HG03159 (cell line): ENCODE measurements around the gene LUZP4.
"Not testable (repeated sequence)": the region's sequence is repeated elsewhere in the genome, so short reads cannot be mapped to it uniquely, and the experiment has no call there.

Experiments
- ATAC-seq: cut with Tn5 transposase; IDR thresholded peaks from one replicate; pipeline ENCODE4 v1.9.1; 2021; ENCODE audit warnings: mild to moderate bottlenecking, moderate library complexity; ENCODE audit not compliant: unreplicated experiment

Gene LUZP4

DNA sequence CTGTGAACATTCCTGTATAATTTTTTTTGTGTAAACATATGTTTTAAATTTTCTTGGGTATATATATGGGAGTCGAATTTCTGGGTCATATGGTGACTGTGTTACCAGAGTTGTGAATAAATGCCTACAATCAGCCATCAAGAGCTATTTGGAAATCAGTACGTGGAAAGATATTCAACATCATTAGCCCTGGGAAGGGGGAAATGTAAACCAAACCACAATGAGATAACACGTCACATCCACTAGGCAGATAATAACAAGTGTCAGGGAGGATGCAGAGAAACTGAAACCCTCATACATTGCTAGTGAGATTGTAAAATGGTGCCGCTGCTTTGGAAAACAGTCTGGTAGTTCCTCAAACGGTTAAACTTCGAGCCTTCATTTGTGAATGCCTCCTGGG is 43.9 kb downstream of the LUZP4 start:
- ATAC-seq: no peak

DNA sequence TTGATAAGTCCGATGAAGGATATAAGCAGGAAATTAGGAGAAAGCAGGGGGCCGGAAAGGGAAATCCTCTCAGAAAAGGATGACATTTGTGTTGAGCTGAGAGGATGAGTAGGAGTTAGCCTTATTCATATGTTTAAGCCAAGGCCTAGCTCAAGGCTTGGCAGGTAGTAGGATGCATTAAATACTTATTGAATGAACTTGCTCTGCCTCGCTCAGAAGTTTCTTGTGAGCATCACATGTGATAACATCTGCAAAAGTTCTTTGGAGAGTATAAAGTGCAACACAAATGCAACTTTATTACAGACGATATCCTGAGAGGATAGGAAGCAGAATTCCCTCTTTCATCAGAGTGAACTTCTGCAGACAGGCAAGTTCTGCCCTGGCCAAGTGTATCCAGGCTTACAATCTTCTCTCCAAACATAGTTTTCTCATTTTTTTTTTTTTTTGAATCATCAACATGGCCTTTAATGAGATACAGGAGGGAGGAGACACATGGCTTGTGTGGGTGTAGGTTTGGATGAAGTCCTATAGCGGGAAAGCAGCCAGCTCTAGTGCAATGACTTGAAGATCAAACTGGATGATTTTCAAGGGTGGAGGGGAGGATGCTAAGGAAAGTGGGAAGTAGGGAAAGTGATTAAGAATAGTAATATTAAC is 48.1 kb downstream of the LUZP4 start:
- ATAC-seq: no peak

DNA sequence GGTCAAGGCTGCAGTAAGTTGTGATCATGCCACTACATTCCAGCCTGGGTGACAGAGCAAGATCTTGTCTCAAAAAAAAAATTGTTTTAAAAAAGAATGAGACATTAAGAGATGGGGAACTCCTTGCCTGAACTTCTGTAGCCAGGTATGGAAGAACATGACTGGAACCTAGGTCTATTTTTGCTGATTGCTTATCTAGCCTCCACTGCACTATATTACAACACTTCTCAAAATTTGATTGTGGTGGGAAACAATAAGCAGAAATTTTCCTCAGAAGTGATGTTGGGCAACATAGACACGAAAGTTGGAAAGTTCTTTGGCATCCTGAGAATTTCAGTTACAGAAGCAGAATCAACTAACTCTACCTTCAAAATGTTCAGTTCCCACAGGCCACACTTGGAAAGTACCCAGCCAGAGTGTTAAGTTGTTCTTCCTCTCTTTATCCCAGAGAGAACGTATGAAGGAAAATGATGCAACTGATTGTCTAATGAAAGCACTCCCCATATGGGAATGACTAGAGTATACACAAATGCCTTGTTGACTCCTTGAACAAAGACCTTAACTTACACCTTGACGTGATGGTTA is 50.0 kb downstream of the LUZP4 start:
- ATAC-seq: no peak

DNA sequence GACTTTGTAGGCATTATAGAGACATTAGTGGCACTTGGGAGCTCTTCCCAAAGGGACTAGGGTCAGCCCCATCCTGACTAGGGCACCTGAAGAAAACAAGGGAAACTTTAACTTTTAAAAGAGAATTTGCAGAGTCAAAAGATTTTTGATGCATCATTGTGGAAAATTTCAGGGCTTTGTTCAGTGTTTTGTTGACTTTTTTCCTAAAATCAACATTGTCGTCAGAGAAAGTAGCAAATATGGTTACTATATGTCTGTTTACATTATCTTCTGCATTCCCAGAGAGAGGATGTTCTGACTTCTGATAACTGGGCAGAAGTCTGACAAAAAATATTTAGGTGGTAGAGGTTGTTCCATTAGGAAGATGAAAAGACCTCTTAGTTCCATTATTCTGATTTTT is 51.9 kb downstream of the LUZP4 start:
- no peak for ATAC-seq

DNA sequence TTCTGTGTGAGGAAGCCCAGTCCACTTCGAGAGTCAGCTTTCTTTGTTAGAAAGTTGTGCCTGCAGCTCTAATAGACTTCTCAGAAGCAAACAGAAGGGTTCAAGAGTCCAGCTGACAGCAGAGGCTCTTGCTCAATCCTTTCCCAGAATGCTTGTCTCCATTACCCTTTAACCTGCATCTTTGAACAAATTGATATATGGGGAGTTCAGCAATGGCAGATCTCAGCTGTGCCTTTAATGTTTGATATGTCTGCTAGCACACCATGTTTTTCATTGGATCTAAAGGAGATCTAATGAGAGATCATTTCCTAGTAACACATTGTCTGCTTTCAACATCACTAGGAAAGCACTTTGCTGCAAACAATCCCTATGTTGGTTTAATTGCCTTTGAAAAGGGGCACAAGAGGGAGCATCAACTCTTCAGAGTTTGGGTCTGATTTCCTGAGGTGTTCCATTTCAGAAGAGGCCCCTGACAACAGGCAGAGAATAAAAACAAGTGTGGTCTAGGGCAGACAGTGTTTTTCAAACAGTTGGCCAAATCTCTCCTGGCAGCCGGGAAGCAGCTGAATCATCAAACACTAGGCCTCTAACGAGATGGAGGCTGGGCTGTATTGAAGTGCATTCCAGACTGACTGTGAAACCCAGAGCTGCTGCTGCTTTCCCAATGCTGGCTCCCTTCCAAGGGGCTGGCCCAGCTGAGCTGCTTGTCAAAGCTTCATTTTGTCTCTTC is 55.5 kb downstream of the LUZP4 start:
- no peak for ATAC-seq

DNA sequence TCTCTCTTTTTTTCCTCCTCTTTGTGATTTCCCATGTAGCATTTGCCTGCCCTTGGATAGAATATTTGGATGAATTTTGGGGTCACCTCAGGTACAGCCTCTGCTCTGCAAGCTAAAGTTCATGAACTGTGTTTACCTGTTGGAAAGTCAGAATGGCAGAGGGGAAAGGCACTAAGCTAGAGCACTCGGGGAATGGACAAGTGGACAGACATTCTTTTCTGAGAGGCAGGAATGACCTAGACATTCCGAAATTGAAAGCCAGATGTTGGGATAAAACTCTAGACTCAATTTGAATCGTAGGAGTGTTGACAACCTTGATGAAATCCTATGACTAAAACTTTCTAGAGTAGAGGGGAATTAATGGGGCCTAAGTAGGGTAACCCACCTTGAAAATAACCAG is 56.1 kb downstream of the LUZP4 start:
- ATAC-seq: no peak

DNA sequence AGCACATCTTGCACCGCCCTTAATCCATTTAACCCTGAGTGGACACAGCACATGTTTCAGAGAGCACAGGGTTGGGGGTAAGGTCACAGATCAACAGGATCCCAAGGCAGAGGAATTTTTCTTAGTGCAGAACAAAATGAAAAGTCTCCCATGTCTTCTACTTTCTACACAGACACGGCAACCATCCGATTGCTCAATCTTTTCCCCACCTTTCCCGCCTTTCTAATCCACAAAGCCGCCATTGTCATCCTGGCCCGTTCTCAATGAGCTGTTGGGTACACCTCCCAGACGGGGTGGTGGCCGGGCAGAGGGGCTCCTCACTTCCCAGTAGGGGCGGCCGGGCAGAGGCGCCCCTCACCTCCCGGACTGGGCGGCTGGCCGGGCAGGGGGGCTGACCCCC is 57.2 kb downstream of the LUZP4 start:
- ATAC-seq: not testable (repeated sequence)

DNA sequence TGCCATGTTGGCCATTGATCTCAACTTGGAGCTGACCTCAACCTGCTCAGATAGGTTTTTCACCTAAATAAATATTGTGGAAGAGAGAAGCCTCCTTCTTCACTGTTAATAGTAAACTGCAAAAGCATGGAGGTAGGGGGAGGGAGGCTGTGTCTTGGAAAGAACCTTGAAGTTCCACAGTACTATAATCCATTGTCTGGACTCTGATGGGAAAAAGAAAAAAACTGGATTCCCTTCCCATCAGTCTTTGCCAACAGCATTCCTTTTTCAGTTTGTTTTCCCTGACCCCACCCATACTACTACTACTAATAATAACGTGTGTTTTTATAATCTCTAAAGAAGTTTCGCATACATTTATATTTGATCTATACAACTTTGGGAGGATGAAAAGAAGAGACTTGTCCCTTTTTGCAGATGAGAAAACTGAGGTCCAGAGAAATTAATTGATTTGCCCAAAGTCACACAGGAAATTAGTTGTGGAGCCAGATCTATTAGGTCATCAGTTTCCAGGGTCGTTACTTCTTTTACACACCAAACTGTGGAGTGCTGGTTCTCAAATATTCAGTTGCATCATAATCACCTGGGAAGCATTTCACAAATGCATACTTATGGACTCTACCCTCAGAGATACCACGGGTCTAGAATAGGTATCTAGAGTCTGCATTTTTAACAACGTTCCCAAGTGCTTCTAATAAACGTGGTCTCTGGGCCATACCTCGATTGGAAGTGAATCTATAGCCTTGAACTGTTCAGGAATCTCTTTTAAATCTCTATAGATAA is 59.1 kb downstream of the LUZP4 start:
- ATAC-seq: no peak

DNA sequence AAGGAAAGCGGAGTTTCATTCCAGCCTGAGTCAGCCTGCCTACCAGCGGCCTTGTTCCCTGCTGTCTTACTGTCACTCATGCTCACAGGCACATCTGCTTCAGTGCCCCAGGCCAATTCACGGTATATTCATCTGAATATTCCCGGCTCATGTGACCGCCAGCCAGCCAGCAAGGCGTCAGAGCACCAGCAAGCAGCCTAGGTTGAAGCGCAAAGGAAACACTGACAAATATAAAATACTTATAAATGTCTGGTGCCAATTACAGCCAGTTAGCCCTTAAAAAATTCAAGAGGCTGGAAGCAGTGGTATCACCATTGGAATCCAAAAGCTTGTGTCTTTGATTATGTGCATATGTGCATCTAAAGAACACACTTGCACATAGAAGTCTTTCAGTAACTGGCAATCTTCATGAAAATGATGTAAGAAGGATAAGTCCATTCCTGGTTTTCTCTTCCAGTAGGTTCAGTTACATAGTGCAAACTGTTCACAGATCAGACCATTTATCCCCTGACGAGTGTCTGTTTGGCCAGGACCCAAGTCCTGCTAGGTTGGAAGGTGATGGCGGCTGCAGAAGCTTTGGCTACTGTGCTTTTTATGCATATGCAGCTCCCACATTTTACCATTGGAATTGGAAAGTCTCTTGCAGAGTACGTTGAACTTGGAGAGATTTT is 61.3 kb downstream of the LUZP4 start:
- no peak for ATAC-seq

DNA sequence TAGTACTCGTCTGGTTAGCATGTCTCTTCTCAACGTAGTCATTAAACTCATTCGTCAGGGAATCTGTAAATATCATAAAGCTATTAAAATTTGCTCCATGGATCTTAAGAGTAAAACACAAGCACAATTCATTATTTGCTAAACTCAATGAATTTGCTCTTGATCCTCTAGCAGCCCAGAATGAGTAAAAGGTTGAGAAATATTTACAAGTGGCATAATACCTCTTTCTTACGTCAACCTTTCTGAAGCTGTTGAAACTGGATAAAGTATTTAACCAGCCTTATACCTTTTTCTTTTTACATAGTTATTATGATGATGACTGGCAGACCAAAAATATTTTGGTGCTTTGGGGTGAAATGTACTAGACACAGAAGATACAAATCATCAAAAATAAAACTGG is 66.9 kb downstream of the LUZP4 start:
- no peak for ATAC-seq
